Measurements from ENCODE around the gene LY6G6F. TPM values are rescaled to one million over a fixed set of nuclear protein-coding genes. Genes with fewer than 3 reads are reported as not detected.

The LY6G6F gene
- total RNA-seq, 1 donor from 2014 or later: not detected

DNA sequence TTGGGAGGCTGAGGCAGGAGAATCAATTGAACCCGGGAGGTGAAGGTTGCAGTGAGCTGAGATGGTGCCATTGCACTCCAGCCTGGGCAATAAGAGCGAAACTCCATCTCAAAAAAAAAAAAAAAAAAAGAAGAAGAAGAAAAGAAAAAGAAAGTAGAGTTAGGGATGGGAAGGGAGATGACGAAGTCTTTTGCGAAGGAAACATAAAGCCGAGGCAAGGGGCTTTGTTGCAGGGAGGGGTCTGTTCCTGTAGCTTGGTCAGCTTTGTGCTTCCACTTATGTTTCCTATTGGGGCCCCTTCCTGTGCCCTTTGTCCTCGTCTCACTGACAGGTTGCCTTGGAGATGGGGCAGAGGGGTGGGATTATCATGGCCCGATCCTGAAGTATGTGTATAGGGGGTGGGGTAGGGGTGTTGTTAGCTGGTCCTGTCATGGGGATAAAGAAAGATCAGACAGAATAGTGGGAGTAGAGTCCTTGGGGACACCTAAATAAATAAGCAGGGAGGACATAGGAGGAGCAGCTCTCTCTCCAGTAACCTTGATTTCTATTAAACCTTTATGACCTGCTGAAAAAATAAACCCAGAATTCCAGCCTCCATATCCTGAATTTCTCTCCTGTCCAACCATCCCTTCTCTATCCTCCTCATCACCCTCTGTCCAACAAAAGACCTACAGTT lies 30.8 kb downstream of the LY6G6F start:
- Histone ChIP-seq H3K27me3 (ENCODE audit: control insufficient read depth in 3 of 3, insufficient read depth in 3 of 3, low read length in 3 of 3) (peaks cover 0 to 14% (median 0%) of the 10 kb centered on the region in 3 donors), H3K27ac (ENCODE audit: low read depth, low read length) (peak overlapping the region; percentile 81), H3K4me1 (ENCODE audit: control insufficient read depth in 3 of 3, insufficient read depth in 3 of 3, low read length in 3 of 3) (peaks cover 34 to 47% (median 41%) of the 10 kb centered on the region in 3 donors), H3K4me3 (ENCODE audit: low read length in 3 of 3) (no peak overlapping the region), H3K9me3 (ENCODE audit: control insufficient read depth in 3 of 3, low read length in 3 of 3) (no peaks in the 10 kb centered on the region), H3K36me3 (ENCODE audit: control insufficient read depth in 3 of 3, insufficient read depth in 3 of 3, low read length in 3 of 3) (peaks cover 0 to 12% (median 8%) of the 10 kb centered on the region in 3 donors), H3K9ac (ENCODE audit: low read depth in 1 of 3, low read length in 3 of 3) (no peak overlapping the region)

- no peak overlapping the region for H3K4me3 ChIP-seq (ENCODE audit: low read length in 3 of 3)
- peaks cover 0 to 14% (median 0%) of the 10 kb centered on the region in 3 donors for H3K27me3 ChIP-seq (ENCODE audit: control insufficient read depth in 3 of 3, insufficient read depth in 3 of 3, low read length in 3 of 3)
- peak overlapping the region; percentile 81 for H3K27ac ChIP-seq (ENCODE audit: low read depth, low read length)
- no peaks in the 10 kb centered on the region for H3K9me3 ChIP-seq (ENCODE audit: control insufficient read depth in 3 of 3, low read length in 3 of 3)
- H3K36me3 ChIP-seq (ENCODE audit: control insufficient read depth in 3 of 3, insufficient read depth in 3 of 3, low read length in 3 of 3): peaks cover 0 to 11% (median 4%) of the 10 kb centered on the region in 3 donors
- H3K4me1 ChIP-seq (ENCODE audit: control insufficient read depth in 3 of 3, insufficient read depth in 3 of 3, low read length in 3 of 3): peaks cover 34 to 47% (median 41%) of the 10 kb centered on the region in 3 donors
- H3K9ac ChIP-seq (ENCODE audit: low read depth in 1 of 3, low read length in 3 of 3): peak overlapping the region in 2 of 3 donors; percentile 16 to 17
Observed at GRCh38 chr6:31737991-31738979, 31.6 kb downstream of the LY6G6F start.

GRCh38 chr6:31739639-31740396 lies 33.2 kb downstream of the LY6G6F start, which contains the start of gene MSH5:
MSH5 (plus strand) TSS chr6:31740005; CDS start chr6:31740467, 462 bp downstream.
- peaks cover 22 to 39% (median 31%) of the 10 kb centered on the region in 3 donors for H3K4me1 ChIP-seq (ENCODE audit: control insufficient read depth in 3 of 3, insufficient read depth in 3 of 3, low read length in 3 of 3)

GRCh38 chr6:31740397-31741223 lies 33.9 kb downstream of the LY6G6F start:
- Histone ChIP-seq H3K27me3 (ENCODE audit: control insufficient read depth in 3 of 3, insufficient read depth in 3 of 3, low read length in 3 of 3) (peaks cover 0 to 7% (median 0%) of the 10 kb centered on the region in 3 donors), H3K36me3 (ENCODE audit: control insufficient read depth in 3 of 3, insufficient read depth in 3 of 3, low read length in 3 of 3) (peaks cover 0 to 3% (median 0%) of the 10 kb centered on the region in 3 donors), H3K4me3 (ENCODE audit: low read length in 3 of 3) (peak overlapping the region; percentile 88 to 94 (median 93)), H3K4me1 (ENCODE audit: control insufficient read depth in 3 of 3, insufficient read depth in 3 of 3, low read length in 3 of 3) (peaks cover 20 to 33% (median 27%) of the 10 kb centered on the region in 3 donors), H3K9me3 (ENCODE audit: control insufficient read depth in 3 of 3, low read length in 3 of 3) (no peaks in the 10 kb centered on the region), H3K27ac (ENCODE audit: low read depth, low read length) (peak overlapping the region; percentile 47), H3K9ac (ENCODE audit: low read depth in 1 of 3, low read length in 3 of 3) (peak overlapping the region; percentile 72 to 82 (median 74))

More at GRCh38 chr6:31739639-31740396, 33.2 kb downstream of the LY6G6F start, which contains the start of gene MSH5:
- H3K4me3 ChIP-seq (ENCODE audit: low read length in 3 of 3): peak within 1 kb of the TSS; percentile 88 to 94 (median 93)
- H3K27ac ChIP-seq (ENCODE audit: low read depth, low read length): peak within 1 kb of the TSS; percentile 47
- peaks cover 0 to 3% (median 0%) of the 10 kb centered on the region in 3 donors for H3K36me3 ChIP-seq (ENCODE audit: control insufficient read depth in 3 of 3, insufficient read depth in 3 of 3, low read length in 3 of 3)
- no peaks in the 10 kb centered on the region for H3K9me3 ChIP-seq (ENCODE audit: control insufficient read depth in 3 of 3, low read length in 3 of 3)
- peaks cover 0 to 14% (median 0%) of the 10 kb centered on the region in 3 donors for H3K27me3 ChIP-seq (ENCODE audit: control insufficient read depth in 3 of 3, insufficient read depth in 3 of 3, low read length in 3 of 3)
- peak within 1 kb of the TSS; percentile 72 to 82 (median 74) for H3K9ac ChIP-seq (ENCODE audit: low read depth in 1 of 3, low read length in 3 of 3)

GRCh38 chr6:31741815-31742214 lies 35.1 kb downstream of the LY6G6F start:
- no peak overlapping the region for H3K27ac ChIP-seq (ENCODE audit: low read depth, low read length)
- no peaks in the 10 kb centered on the region for H3K27me3 ChIP-seq (ENCODE audit: control insufficient read depth in 3 of 3, insufficient read depth in 3 of 3, low read length in 3 of 3)
- H3K9ac ChIP-seq (ENCODE audit: low read depth in 1 of 3, low read length in 3 of 3): no peak overlapping the region
- H3K4me1 ChIP-seq (ENCODE audit: control insufficient read depth in 3 of 3, insufficient read depth in 3 of 3, low read length in 3 of 3): peaks cover 20 to 25% (median 23%) of the 10 kb centered on the region in 3 donors
- H3K4me3 ChIP-seq (ENCODE audit: low read length in 3 of 3): no peak overlapping the region
- H3K36me3 ChIP-seq (ENCODE audit: control insufficient read depth in 3 of 3, insufficient read depth in 3 of 3, low read length in 3 of 3): peaks cover 0 to 3% (median 0%) of the 10 kb centered on the region in 3 donors
- H3K9me3 ChIP-seq (ENCODE audit: control insufficient read depth in 3 of 3, low read length in 3 of 3): no peaks in the 10 kb centered on the region

- Histone ChIP-seq H3K9me3 (ENCODE audit: control insufficient read depth in 3 of 3, low read length in 3 of 3) (no peaks in the 10 kb centered on the region), H3K36me3 (ENCODE audit: control insufficient read depth in 3 of 3, insufficient read depth in 3 of 3, low read length in 3 of 3) (peaks cover 0 to 3% (median 2%) of the 10 kb centered on the region in 3 donors), H3K4me1 (ENCODE audit: control insufficient read depth in 3 of 3, insufficient read depth in 3 of 3, low read length in 3 of 3) (peaks cover 19 to 22% (median 20%) of the 10 kb centered on the region in 3 donors), H3K9ac (ENCODE audit: low read depth in 1 of 3, low read length in 3 of 3) (no peak overlapping the region), H3K4me3 (ENCODE audit: low read length in 3 of 3) (no peak overlapping the region), H3K27me3 (ENCODE audit: control insufficient read depth in 3 of 3, insufficient read depth in 3 of 3, low read length in 3 of 3) (no peaks in the 10 kb centered on the region), H3K27ac (ENCODE audit: low read depth, low read length) (no peak overlapping the region)
Observed at GRCh38 chr6:31742894-31743293, 36.2 kb downstream of the LY6G6F start.

DNA sequence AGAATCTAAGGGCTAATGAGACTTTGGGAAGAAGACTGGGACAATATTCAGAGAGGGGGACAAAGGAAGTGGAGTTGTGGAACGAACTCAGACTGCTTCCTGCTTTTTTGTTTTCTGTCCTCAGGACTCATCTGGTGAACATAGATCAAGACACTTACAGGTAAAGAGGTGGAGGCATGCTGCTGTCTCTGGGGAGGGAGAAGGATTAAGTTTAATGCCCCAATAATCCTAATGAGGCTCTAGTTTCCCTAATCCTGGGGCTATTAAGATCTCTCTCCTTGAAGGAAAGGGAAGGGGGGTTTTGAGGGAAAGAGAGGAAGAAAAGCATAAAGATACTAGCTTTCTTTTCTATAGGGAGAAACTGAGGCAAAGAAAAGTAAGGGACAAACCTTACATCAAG lies 37.8 kb downstream of the LY6G6F start:
- Histone ChIP-seq H3K4me3 (ENCODE audit: low read length in 3 of 3) (no peak overlapping the region), H3K4me1 (ENCODE audit: control insufficient read depth in 3 of 3, insufficient read depth in 3 of 3, low read length in 3 of 3) (peaks cover 6 to 8% (median 7%) of the 10 kb centered on the region in 3 donors), H3K36me3 (ENCODE audit: control insufficient read depth in 3 of 3, insufficient read depth in 3 of 3, low read length in 3 of 3) (peaks cover 0 to 3% (median 2%) of the 10 kb centered on the region in 3 donors), H3K27ac (ENCODE audit: low read depth, low read length) (no peak overlapping the region), H3K27me3 (ENCODE audit: control insufficient read depth in 3 of 3, insufficient read depth in 3 of 3, low read length in 3 of 3) (no peaks in the 10 kb centered on the region), H3K9me3 (ENCODE audit: control insufficient read depth in 3 of 3, low read length in 3 of 3) (no peaks in the 10 kb centered on the region), H3K9ac (ENCODE audit: low read depth in 1 of 3, low read length in 3 of 3) (no peak overlapping the region)

- H3K27me3 ChIP-seq (ENCODE audit: control insufficient read depth in 3 of 3, insufficient read depth in 3 of 3, low read length in 3 of 3): no peaks in the 10 kb centered on the region
- H3K9me3 ChIP-seq (ENCODE audit: control insufficient read depth in 3 of 3, low read length in 3 of 3): no peaks in the 10 kb centered on the region
- H3K36me3 ChIP-seq (ENCODE audit: control insufficient read depth in 3 of 3, insufficient read depth in 3 of 3, low read length in 3 of 3): peaks cover 0 to 2% (median 0%) of the 10 kb centered on the region in 3 donors
- no peak overlapping the region for H3K27ac ChIP-seq (ENCODE audit: low read depth, low read length)
- H3K4me1 ChIP-seq (ENCODE audit: control insufficient read depth in 3 of 3, insufficient read depth in 3 of 3, low read length in 3 of 3): no peaks in the 10 kb centered on the region
- H3K9ac ChIP-seq (ENCODE audit: low read depth in 1 of 3, low read length in 3 of 3): no peak overlapping the region
- H3K4me3 ChIP-seq (ENCODE audit: low read length in 3 of 3): no peak overlapping the region
Observed at GRCh38 chr6:31749301-31750036, 42.8 kb downstream of the LY6G6F start.

All from skeletal muscle tissue (tissue), 4 donors.